Calu3 (cell line): Measurements from ENCODE around the gene CDKL4. TPM values are rescaled to one million over a fixed set of nuclear protein-coding genes. Genes with fewer than 3 reads are reported as not detected.

ENCODE experiments used
- BruUV-seq: library from RNA; stranded (reverse); fragments of 400-500 nt; replicated peaks from 2 replicates; lab custom pipeline; 2021; lab: Mats Ljungman, UMichigan
- CTCF ChIA-PET: fragments of 300-600 bp; sonication (Branson Sonifier 250); formaldehyde crosslinking; loops from one replicate; lab custom pipeline; 2022; ENCODE audit warnings: antibody characterized with exemption; lab: Charles Lee
- DNase-seq: peaks from one replicate; pipeline ENCODE4 v3.0.0; 2022
- H3K27ac Mint-ChIP-seq: one replicate; pipeline ENCODE4 v1.8.0; 2022; ENCODE audit warnings: mixed read lengths; ENCODE audit not compliant: unreplicated experiment
- H3K27me3 Mint-ChIP-seq: one replicate; pipeline ENCODE4 v1.8.0; 2022; ENCODE audit warnings: mixed read lengths; ENCODE audit not compliant: unreplicated experiment
- H3K36me3 Mint-ChIP-seq: one replicate; pipeline ENCODE4 v1.8.0; 2022; ENCODE audit warnings: mild to moderate bottlenecking, moderate library complexity, mixed read lengths; ENCODE audit not compliant: insufficient read depth, unreplicated experiment
- H3K4me1 Mint-ChIP-seq: one replicate; pipeline ENCODE4 v1.8.0; 2022; ENCODE audit warnings: mild to moderate bottlenecking, low read depth, mixed read lengths; ENCODE audit not compliant: unreplicated experiment
- H3K4me3 Mint-ChIP-seq: one replicate; pipeline ENCODE4 v1.8.0; 2022; ENCODE audit warnings: mild to moderate bottlenecking, low read depth, moderate library complexity, mixed read lengths; ENCODE audit not compliant: unreplicated experiment
- H3K9me3 Mint-ChIP-seq: one replicate; pipeline ENCODE4 v1.8.0; 2022; ENCODE audit warnings: low read depth, mixed read lengths; ENCODE audit not compliant: unreplicated experiment
- intact Hi-C: fragments of 100-400 bp; cut with micrococcal nuclease; formaldehyde crosslinking; loops from one replicate; pipeline ENCODE4 v1.10.0; 2022; ENCODE audit not compliant: unreplicated experiment
- total RNA-seq: library from RNA; stranded (reverse); gene quantifications from 2 replicates; pipeline ENCODE4 v1.2.3, GENCODE V29; 2022
- TF ChIP-seq, protein P1 (sequence below): fragments of 200-600 bp; IDR thresholded peaks from one replicate; pipeline ENCODE4 v1.8.0; 2022; ENCODE audit warnings: antibody characterized with exemption; ENCODE audit not compliant: unreplicated experiment

Gene CDKL4
- total RNA-seq, 1 experiment from 2014 or later, result 0.83 TPM

DNA sequence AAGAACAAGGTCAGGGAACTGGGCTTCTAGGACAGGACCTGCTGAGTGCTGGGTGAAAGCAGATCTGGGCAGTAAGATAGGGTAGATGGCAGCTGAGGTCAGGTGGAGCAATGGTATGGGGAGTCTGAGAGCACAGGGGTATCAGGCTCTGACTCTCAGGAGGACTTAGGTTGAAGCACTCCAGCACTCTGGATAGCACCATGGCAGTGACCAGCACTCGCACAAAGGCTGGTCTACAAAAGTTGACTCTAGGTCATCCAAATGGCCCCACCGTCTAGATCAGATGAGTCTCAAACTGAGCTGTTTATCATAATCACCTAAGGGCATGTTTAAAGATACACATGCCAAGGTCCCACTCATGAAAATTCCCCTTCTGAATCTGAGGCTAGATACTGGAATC lies 60.1 kb downstream of the CDKL4 start:
- Mint-ChIP-seq H3K27ac (no peak overlapping the region), H3K4me3 (no peak overlapping the region), H3K9me3 (no peaks in the 10 kb centered on the region), H3K36me3 (no peaks in the 10 kb centered on the region), H3K4me1 (no peaks in the 10 kb centered on the region), H3K27me3 (no peaks in the 10 kb centered on the region)
- TF ChIP-seq, protein P1, sequence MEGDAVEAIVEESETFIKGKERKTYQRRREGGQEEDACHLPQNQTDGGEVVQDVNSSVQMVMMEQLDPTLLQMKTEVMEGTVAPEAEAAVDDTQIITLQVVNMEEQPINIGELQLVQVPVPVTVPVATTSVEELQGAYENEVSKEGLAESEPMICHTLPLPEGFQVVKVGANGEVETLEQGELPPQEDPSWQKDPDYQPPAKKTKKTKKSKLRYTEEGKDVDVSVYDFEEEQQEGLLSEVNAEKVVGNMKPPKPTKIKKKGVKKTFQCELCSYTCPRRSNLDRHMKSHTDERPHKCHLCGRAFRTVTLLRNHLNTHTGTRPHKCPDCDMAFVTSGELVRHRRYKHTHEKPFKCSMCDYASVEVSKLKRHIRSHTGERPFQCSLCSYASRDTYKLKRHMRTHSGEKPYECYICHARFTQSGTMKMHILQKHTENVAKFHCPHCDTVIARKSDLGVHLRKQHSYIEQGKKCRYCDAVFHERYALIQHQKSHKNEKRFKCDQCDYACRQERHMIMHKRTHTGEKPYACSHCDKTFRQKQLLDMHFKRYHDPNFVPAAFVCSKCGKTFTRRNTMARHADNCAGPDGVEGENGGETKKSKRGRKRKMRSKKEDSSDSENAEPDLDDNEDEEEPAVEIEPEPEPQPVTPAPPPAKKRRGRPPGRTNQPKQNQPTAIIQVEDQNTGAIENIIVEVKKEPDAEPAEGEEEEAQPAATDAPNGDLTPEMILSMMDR, result no peak
- BruUV-seq, result no TSS peak
- CTCF ChIA-PET, result interaction anchor here (0.6 kb wide), 1 partner anchor 136 kb away, joined by 3 read pairs; no protein-coding TSS in a partner anchor
- intact Hi-C loops, result no loop called here
- no peak for DNase-seq

- TF ChIP-seq, protein P1, result no peak
- no peaks in the 10 kb centered on the region for H3K36me3 Mint-ChIP-seq
- no TSS peak for BruUV-seq
- intact Hi-C loops, result no loop called here
- no peak overlapping the region for H3K27ac Mint-ChIP-seq
- H3K4me3 Mint-ChIP-seq, result no peak overlapping the region
- CTCF ChIA-PET, result no interaction called here
- no peaks in the 10 kb centered on the region for H3K4me1 Mint-ChIP-seq
- no peaks in the 10 kb centered on the region for H3K9me3 Mint-ChIP-seq
- DNase-seq, result no peak
- H3K27me3 Mint-ChIP-seq, result no peaks in the 10 kb centered on the region
These were observed 62.5 kb downstream of the CDKL4 start for GRCh38 chr2:39181297-39181696.

DNA sequence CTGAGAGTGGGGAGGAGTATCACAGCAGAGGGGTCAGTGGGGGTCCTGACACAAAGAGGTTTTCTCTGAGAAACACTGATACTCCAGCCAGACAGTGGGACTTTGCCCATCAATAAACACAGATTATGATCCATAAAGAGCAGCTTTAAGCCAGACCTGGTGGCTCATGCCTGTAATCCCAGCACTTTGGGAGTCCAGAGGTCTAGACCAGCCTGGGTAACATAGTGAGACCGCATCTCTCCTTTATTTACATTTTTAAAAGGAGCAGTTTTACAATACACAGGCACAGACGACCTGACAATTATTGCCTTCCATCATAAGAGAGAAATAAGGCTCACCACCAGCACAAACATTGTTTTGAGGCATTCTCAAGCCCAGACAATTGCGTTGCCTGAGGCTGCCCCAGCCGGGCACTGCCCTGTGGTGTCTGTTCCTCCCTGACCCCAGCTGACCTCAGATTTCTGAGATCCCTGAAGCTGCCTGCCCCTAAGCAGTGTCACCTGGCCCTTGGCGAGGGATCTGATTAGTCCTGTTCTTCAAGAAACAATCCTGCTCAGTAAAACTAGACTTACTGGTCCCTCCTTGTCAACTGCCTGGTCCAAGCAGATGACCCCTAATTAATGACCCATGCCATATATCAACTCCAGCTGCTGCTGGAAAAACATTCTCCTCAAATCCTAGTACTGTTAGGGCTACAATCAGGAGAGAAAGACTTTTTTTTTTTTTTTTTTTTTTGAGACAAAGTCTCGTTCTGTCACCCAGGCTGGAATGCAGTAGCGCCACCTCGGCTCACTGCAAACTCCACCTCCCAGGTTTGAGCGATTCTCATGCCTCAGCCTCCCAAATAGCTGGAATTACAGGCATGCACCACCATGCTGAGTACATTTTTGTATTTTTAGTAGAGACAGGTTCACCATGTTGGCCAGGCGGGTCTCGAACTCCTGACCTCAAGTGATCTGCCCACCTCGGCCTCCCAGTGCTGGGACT lies 63.5 kb downstream of the CDKL4 start:
- Mint-ChIP-seq H3K27me3 (no peaks in the 10 kb centered on the region), H3K9me3 (no peaks in the 10 kb centered on the region), H3K36me3 (no peaks in the 10 kb centered on the region), H3K4me1 (no peaks in the 10 kb centered on the region), H3K27ac (no peak overlapping the region), H3K4me3 (no peak overlapping the region)
- BruUV-seq, result no TSS peak
- no peak for DNase-seq
- CTCF ChIA-PET, result interaction anchor here (0.6 kb wide), 1 partner anchor 12 kb away, joined by 3 read pairs; no protein-coding TSS in a partner anchor
- TF ChIP-seq, protein P1, result no peak
- intact Hi-C loops, result no loop called here

GRCh38 chr2:39178756-39179155 lies 65.0 kb downstream of the CDKL4 start:
- no TSS peak for BruUV-seq
- no peaks in the 10 kb centered on the region for H3K27me3 Mint-ChIP-seq
- H3K9me3 Mint-ChIP-seq, result no peaks in the 10 kb centered on the region
- DNase-seq, result no peak
- H3K4me3 Mint-ChIP-seq, result no peak overlapping the region
- H3K4me1 Mint-ChIP-seq, result no peaks in the 10 kb centered on the region
- TF ChIP-seq, protein P1, result no peak
- CTCF ChIA-PET, result no interaction called here
- no peaks in the 10 kb centered on the region for H3K36me3 Mint-ChIP-seq
- intact Hi-C loops, result no loop called here
- H3K27ac Mint-ChIP-seq, result no peak overlapping the region
